KOPT-K1 (cell line): Measurements from ENCODE around the gene NUP54.

ENCODE experiments used
- H3K27ac ChIP-seq: fragments of 200-600 bp; sonication (generic); 2 replicates; pipeline ENCODE4 v1.5.1; 2016; ENCODE audit warnings: antibody characterized with exemption, mild to moderate bottlenecking, low read depth, low read length; ENCODE audit not compliant: poor library complexity, severe bottlenecking
- H3K36me3 ChIP-seq: fragments of 200-600 bp; sonication (generic); 2 replicates; pipeline ENCODE4 v1.5.1; 2017; ENCODE audit warnings: antibody characterized with exemption, mild to moderate bottlenecking, low read length, moderate library complexity; ENCODE audit not compliant: insufficient read depth
- H3K9me3 ChIP-seq: fragments of 200-600 bp; sonication (generic); 2 replicates; pipeline ENCODE4 v1.5.1; 2017; ENCODE audit warnings: antibody characterized with exemption, low read length, mild to moderate bottlenecking; ENCODE audit not compliant: insufficient read depth, poor library complexity, severe bottlenecking

Gene NUP54

GRCh38 chr4:76066546-76066945 is 81.7 kb downstream of the NUP54 start:
- H3K36me3 ChIP-seq = no peaks in the 10 kb centered on the region
- H3K27ac ChIP-seq = no peak overlapping the region

More at GRCh38 chr4:76066546-76066945, 81.7 kb downstream of the NUP54 start:
- H3K9me3 ChIP-seq = no peaks in the 10 kb centered on the region
